H1 (cell line): Measurements from ENCODE around the gene NELFB.

Experiments
- GABPA ChIP-seq: IDR thresholded peaks from 2 replicates; pipeline ENCODE4 v1.6.1; 2011; ENCODE audit warnings: mild to moderate bottlenecking, low read length, moderate library complexity, borderline replicate concordance; ENCODE audit not compliant: insufficient read depth
- MAX ChIP-seq: IDR thresholded peaks from 2 replicates; pipeline ENCODE4 v1.6.1; 2012; ENCODE audit warnings: inconsistent platforms
- PHF8 ChIP-seq: fragments of 200-600 bp; sonication (generic); conservative IDR thresholded peaks from 2 replicates; pipeline ENCODE4 v1.7.1; 2012; ENCODE audit warnings: low read depth, mild to moderate bottlenecking, inconsistent platforms, low read length, moderate library complexity
- RXRA ChIP-seq: IDR thresholded peaks from 2 replicates; pipeline ENCODE4 v1.6.1; 2011; ENCODE audit warnings: low read depth, mild to moderate bottlenecking, low read length, moderate library complexity; ENCODE audit not compliant: insufficient read depth
- TEAD4 ChIP-seq: IDR thresholded peaks from 2 replicates; pipeline ENCODE4 v1.6.1; 2012; ENCODE audit warnings: low read depth, low read length, inconsistent platforms, mixed read lengths
- ZNF274 ChIP-seq: IDR thresholded peaks from 2 replicates; pipeline ENCODE4 v1.7.0; 2012; ENCODE audit warnings: low read length, borderline replicate concordance; ENCODE audit errors: extremely low read depth
- TF ChIP-seq, protein P1 (sequence below), 3 experiments: IDR thresholded peaks; 1 replicate in 2 of 3; 2 replicates in 1 of 3; pipeline versions ENCODE4 v1.5.1 to v1.6.1; 2011; ENCODE audit warnings: low read length in 3 of 3, mild to moderate bottlenecking in 3 of 3, inconsistent platforms in 2 of 3, low read depth in 1 of 3, moderate library complexity in 1 of 3; ENCODE audit not compliant: insufficient read depth in 1 of 3; ENCODE audit errors: control extremely low read depth in 1 of 3
- TF ChIP-seq, protein P2 (sequence below): IDR thresholded peaks from 2 replicates; pipeline ENCODE4 v1.6.1; 2011; ENCODE audit warnings: low read length, improper control_type of control experiment

DNA sequence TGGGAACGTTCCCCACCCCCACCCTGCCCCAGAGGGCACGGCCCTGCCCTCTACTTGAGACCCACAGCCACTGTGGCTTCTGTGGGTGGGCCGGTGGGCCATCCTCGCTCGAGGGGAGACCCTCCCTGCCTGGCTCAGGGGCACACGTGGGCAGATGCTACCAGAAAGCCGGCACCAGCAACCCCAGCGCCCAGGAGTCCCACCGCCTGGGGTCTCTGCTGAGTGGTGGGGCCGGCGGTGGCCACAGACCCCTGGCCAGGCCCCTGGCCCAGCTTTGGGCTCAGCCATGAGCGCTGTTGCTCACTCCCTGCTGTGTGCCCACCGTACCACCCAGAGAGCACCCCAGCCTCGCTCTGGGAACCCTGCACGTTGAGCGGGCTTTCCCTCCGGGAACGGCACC lies 63.5 kb downstream of the NELFB start:
- TF ChIP-seq TEAD4 (no peak), PHF8 (no peak), GABPA (no peak), MAX (no peak), RXRA (no peak), ZNF274 (no peak)
- TF ChIP-seq, protein P1, sequence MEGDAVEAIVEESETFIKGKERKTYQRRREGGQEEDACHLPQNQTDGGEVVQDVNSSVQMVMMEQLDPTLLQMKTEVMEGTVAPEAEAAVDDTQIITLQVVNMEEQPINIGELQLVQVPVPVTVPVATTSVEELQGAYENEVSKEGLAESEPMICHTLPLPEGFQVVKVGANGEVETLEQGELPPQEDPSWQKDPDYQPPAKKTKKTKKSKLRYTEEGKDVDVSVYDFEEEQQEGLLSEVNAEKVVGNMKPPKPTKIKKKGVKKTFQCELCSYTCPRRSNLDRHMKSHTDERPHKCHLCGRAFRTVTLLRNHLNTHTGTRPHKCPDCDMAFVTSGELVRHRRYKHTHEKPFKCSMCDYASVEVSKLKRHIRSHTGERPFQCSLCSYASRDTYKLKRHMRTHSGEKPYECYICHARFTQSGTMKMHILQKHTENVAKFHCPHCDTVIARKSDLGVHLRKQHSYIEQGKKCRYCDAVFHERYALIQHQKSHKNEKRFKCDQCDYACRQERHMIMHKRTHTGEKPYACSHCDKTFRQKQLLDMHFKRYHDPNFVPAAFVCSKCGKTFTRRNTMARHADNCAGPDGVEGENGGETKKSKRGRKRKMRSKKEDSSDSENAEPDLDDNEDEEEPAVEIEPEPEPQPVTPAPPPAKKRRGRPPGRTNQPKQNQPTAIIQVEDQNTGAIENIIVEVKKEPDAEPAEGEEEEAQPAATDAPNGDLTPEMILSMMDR (IDR thresholded peaks at IDR 0.05; ENCODE audit: control extremely low read depth in 1 of 3, insufficient read depth in 1 of 3, low read depth in 1 of 3, low read length in 3 of 3) = no peak
- TF ChIP-seq, protein P2, sequence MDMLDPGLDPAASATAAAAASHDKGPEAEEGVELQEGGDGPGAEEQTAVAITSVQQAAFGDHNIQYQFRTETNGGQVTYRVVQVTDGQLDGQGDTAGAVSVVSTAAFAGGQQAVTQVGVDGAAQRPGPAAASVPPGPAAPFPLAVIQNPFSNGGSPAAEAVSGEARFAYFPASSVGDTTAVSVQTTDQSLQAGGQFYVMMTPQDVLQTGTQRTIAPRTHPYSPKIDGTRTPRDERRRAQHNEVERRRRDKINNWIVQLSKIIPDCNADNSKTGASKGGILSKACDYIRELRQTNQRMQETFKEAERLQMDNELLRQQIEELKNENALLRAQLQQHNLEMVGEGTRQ = no peak
